SK-N-SH treated with all-trans-retinoic acid at 6 μM for 48 hours (cell line): ENCODE measurements around the gene NCOA6.

Experiments used
- ATAC-seq: fragments of 200-7000 bp; cut with Tn5 transposase; 3 replicates; pipeline ENCODE4 v1.9.1; 2020; ENCODE audit warnings: mild to moderate bottlenecking, moderate library complexity
- ARNTL ChIP-seq: fragments of 450-650 bp; formaldehyde crosslinking; IDR thresholded peaks from 2 replicates; pipeline ENCODE4 v1.5.0; 2020; ENCODE audit warnings: low read depth, mild to moderate bottlenecking, moderate library complexity, borderline replicate concordance
- BACH2 ChIP-seq: fragments of 250-450 bp; sonication (Bioruptor Pico); IDR thresholded peaks from 2 replicates; pipeline ENCODE4 v1.9.0; 2021; ENCODE audit warnings: mild to moderate bottlenecking, borderline replicate concordance
- CSDC2 ChIP-seq: fragments of 250-450 bp; sonication (Bioruptor Pico); IDR thresholded peaks from 2 replicates; pipeline ENCODE4 v1.5.0; 2020; ENCODE audit warnings: mild to moderate bottlenecking, moderate library complexity
- CSRNP3 ChIP-seq: fragments of 250-450 bp; sonication (Bioruptor Pico); IDR thresholded peaks from 2 replicates; pipeline ENCODE4 v1.5.1; 2021; ENCODE audit warnings: mild to moderate bottlenecking, moderate library complexity
- ESRRG ChIP-seq: fragments of 250-450 bp; sonication (Bioruptor Pico); IDR thresholded peaks from 2 replicates; pipeline ENCODE4 v1.6.1; 2021; ENCODE audit warnings: mild to moderate bottlenecking
- PATZ1 ChIP-seq: fragments of 250-450 bp; sonication (Bioruptor Pico); IDR thresholded peaks from 2 replicates; pipeline ENCODE4 v1.8.0; 2020; ENCODE audit warnings: mild to moderate bottlenecking, moderate library complexity, borderline replicate concordance
- POU6F1 ChIP-seq: fragments of 250-450 bp; sonication (Bioruptor Pico); IDR thresholded peaks from 2 replicates; pipeline ENCODE4 v1.8.0; 2021; ENCODE audit warnings: low read depth, mild to moderate bottlenecking, moderate library complexity, borderline replicate concordance
- SNAI2 ChIP-seq: fragments of 250-450 bp; sonication (Bioruptor Pico); IDR thresholded peaks from 2 replicates; pipeline ENCODE4 v1.5.0; 2020; ENCODE audit warnings: mild to moderate bottlenecking, moderate library complexity
- TCF4 ChIP-seq: fragments of 250-450 bp; sonication (Bioruptor Pico); IDR thresholded peaks from 2 replicates; pipeline ENCODE4 v1.8.0; 2021; ENCODE audit warnings: mild to moderate bottlenecking, moderate library complexity, borderline replicate concordance
- TOX ChIP-seq: fragments of 250-450 bp; sonication (Bioruptor Pico); IDR thresholded peaks from 2 replicates; pipeline ENCODE4 v1.8.0; 2021; ENCODE audit warnings: mild to moderate bottlenecking, moderate library complexity, borderline replicate concordance
- TSHZ2 ChIP-seq: fragments of 250-450 bp; sonication (Bioruptor Pico); IDR thresholded peaks from 2 replicates; pipeline ENCODE4 v1.5.0; 2020; ENCODE audit warnings: mild to moderate bottlenecking, moderate library complexity
- ZFP3 ChIP-seq: fragments of 250-450 bp; sonication (Bioruptor Pico); IDR thresholded peaks from 2 replicates; pipeline ENCODE4 v1.5.0; 2020; ENCODE audit warnings: mild to moderate bottlenecking, moderate library complexity
- ZFP30 ChIP-seq: fragments of 450-650 bp; formaldehyde crosslinking; IDR thresholded peaks from 2 replicates; pipeline ENCODE4 v1.5.0; 2022; ENCODE audit warnings: mild to moderate bottlenecking, moderate library complexity
- ZNF565 ChIP-seq: fragments of 450-650 bp; formaldehyde crosslinking; conservative IDR thresholded peaks from 2 replicates; pipeline ENCODE4 v1.5.0; 2020; ENCODE audit warnings: low read depth, mild to moderate bottlenecking, moderate library complexity
- ZNF70 ChIP-seq: fragments of 450-650 bp; formaldehyde crosslinking; IDR thresholded peaks from 2 replicates; pipeline ENCODE4 v1.5.0; 2020; ENCODE audit warnings: mild to moderate bottlenecking, moderate library complexity

NCOA6 gene

DNA sequence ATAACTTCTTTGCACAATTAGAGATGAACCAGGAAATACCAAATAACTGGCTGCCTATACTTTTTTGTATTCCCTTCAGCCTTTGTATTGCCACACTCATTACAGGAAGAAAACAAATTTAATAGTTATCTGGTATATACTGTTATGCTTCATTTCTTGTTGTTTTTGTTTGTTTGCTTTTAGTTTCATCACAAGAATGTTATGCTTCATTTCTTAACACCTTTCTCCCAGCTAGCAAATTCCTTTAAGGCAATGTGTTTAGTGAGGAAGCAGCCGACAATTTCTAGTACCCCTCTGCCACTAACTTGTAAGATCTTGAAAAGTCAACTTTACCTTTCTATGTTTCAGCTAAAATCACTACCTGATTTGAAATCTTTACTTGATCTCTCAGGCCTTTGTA, 1.4 kb downstream of the NCOA6 start (continued):
- TF ChIP-seq ZFP3 (CRISPR knock-in tag) (no peak), ARNTL (CRISPR knock-in tag) (no peak), SNAI2 (CRISPR knock-in tag) (no peak), POU6F1 (CRISPR knock-in tag) (no peak), ZNF70 (CRISPR knock-in tag) (no peak), ZNF565 (CRISPR knock-in tag) (no peak)
- TF ChIP-seq, all 23 proteins: peak for 0

DNA sequence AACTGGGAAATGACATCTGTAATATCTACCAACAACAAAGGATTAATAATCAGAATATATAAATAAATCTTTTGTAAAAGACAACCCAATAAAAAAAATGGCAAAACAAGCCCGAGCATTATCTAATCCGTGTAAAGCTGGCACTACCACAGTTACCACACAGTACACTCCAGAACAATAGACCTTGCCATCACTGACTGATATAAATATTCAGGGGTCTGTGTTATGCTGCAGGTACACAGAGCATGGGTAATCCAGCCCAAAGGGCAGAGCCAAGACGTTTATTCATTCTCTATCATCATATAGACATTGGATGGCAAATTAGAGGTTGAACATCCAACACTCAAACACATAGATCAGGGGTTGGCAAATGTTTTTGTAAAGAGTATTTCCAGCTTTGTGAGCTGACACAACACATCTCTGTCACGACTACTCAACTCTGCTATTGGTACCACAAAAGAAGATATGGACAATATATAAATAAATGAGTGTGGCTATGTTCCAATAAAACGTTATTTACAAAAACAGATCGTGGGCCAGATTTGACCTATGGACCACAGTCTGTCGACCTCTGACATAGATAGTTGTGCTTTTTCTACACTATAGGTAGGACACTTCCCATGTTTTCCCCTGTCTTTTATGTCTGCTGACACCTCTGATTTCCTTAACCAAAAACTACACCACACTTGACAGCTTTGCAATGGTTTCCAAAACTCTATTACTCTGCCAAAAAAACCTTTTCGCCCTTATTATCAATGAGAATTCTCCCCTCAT, 4.5 kb downstream of the NCOA6 start:
- ATAC-seq, result no peak
- no peak for TF ChIP-seq TCF4 (CRISPR knock-in tag)

DNA sequence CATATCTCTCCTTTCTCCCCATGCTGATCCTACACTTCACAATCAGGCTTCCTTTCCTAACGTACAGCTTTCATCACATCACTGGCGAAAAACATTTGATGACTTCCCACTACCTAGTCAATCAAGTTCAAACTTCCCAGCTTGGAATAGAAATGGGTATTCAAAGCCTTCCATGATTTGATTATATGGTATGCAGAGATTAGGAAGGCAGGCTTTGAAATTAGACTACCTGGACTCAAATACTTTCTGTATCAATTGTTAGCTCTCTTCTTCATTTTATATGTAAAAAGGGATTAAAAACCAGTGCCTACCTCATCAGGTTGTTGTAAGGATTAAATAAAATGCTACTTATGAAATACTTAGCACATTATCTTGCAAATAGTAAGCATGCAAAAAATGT, 7.7 kb downstream of the NCOA6 start:
- no peak for ATAC-seq

GRCh38 chr20:34817072-34817471, 8.4 kb downstream of the NCOA6 start:
- no peak for ATAC-seq
- TF ChIP-seq ESRRG (CRISPR knock-in tag), result no peak
- TF ChIP-seq CSRNP3 (CRISPR knock-in tag), result no peak
- TF ChIP-seq ZNF565 (CRISPR knock-in tag), result no peak
- TF ChIP-seq SNAI2 (CRISPR knock-in tag), result no peak

More for the DNA sequence above, 7.7 kb downstream of the NCOA6 start:
- TF ChIP-seq ZNF565 (CRISPR knock-in tag), result no peak
- TF ChIP-seq PATZ1 (CRISPR knock-in tag), result no peak
- no peak for TF ChIP-seq TSHZ2 (CRISPR knock-in tag)
- TF ChIP-seq POU6F1 (CRISPR knock-in tag), result no peak

- ATAC-seq, result no peak
- no peak for TF ChIP-seq ZNF70 (CRISPR knock-in tag)
- no peak for TF ChIP-seq CSDC2 (CRISPR knock-in tag)
- TF ChIP-seq POU6F1 (CRISPR knock-in tag), result no peak
- no peak for TF ChIP-seq BACH2
- TF ChIP-seq SNAI2 (CRISPR knock-in tag), result no peak
- TF ChIP-seq TOX (CRISPR knock-in tag), result no peak
- no peak for TF ChIP-seq ZFP3 (CRISPR knock-in tag)
- TF ChIP-seq ZFP30 (CRISPR knock-in tag), result no peak
- TF ChIP-seq CSRNP3 (CRISPR knock-in tag), result no peak
- no peak for TF ChIP-seq TSHZ2 (CRISPR knock-in tag)
- TF ChIP-seq TCF4 (CRISPR knock-in tag), result no peak
Observed at GRCh38 chr20:34815636-34816035, 9.8 kb downstream of the NCOA6 start.
